A549 (cell line): ENCODE results near the gene MYO1D. TPM values are rescaled to one million over a fixed set of nuclear protein-coding genes. Genes with fewer than 3 reads are reported as not detected.

Source experiments
- ATAC-seq, 2 experiments: fragments of 200-7000 bp in 1 of 2; fragments of >200 bp in 1 of 2; cut with Nextera tagmentation in 1 of 2; cut with Tn5 transposase in 1 of 2; 3 replicates each; pipeline versions ENCODE4 v1.8.0 to v1.9.1; 2018 to 2020; ENCODE audit warnings: mild to moderate bottlenecking in 1 of 2, moderate library complexity in 1 of 2
- CTCF ChIA-PET: fragments of 300-600 bp; sonication (Branson Sonifier 250); formaldehyde crosslinking; extraction: SDS; loops from one replicate; lab custom pipeline; 2021; ENCODE audit warnings: antibody characterized with exemption, inconsistent platforms; lab: Yijun Ruan, JAX
- POLR2A ChIA-PET: fragments of 350-600 bp; formaldehyde crosslinking; extraction: SDS; loops from one replicate; lab custom pipeline; 2021; ENCODE audit warnings: antibody characterized with exemption, inconsistent platforms; lab: Yijun Ruan, JAX
- DNase-seq, 2 experiments: peaks; one replicate each; pipeline versions ENCODE4 v3.0.0 to v3.0.0-alpha.2; 2011 to 2016; ENCODE audit warnings: low read depth in 1 of 2, low spot score in 1 of 2
- FAIRE-seq: peaks from 2 replicates; lab custom pipeline; 2011; peaks lifted over from hg19 to GRCh38; lab: Jason Lieb, UNC
- H3K27ac ChIP-seq, 2 experiments: fragments of >200 bp; sonication (Bioruptor Twin); formaldehyde crosslinking; 3 replicates each; pipeline ENCODE4 v1.5.1; 2016 to 2017
- H3K4me1 ChIP-seq: fragments of >200 bp; sonication (Bioruptor Twin); formaldehyde crosslinking; 3 replicates; pipeline ENCODE4 v1.6.1; 2016
- H3K4me2 ChIP-seq: fragments of >200 bp; sonication (Bioruptor Twin); formaldehyde crosslinking; 3 replicates; pipeline ENCODE4 v1.6.1; 2016
- H3K4me3 ChIP-seq: fragments of >200 bp; sonication (Bioruptor Twin); formaldehyde crosslinking; 3 replicates; pipeline ENCODE4 v1.5.1; 2016
- H3K9me3 ChIP-seq: fragments of >200 bp; sonication (Bioruptor Twin); formaldehyde crosslinking; 3 replicates; pipeline ENCODE4 v1.6.1; 2016
- CBX2 ChIP-seq: fragments of 200-600 bp; sonication (generic); IDR thresholded peaks from 2 replicates; pipeline ENCODE4 v1.6.1; 2016; ENCODE audit warnings: low read depth, mild to moderate bottlenecking, borderline replicate concordance
- CBX8 ChIP-seq: fragments of 200-600 bp; sonication (generic); IDR thresholded peaks from 2 replicates; pipeline ENCODE4 v1.6.1; 2016
- CEBPB ChIP-seq, 2 experiments: fragments of >200 bp in 1 of 2; sonication (Bioruptor Twin) in 1 of 2; formaldehyde crosslinking in 1 of 2; IDR thresholded peaks; 2 replicates each; pipeline ENCODE4 v1.6.1; 2012 to 2016
- CHD2 ChIP-seq: fragments of 150-350 bp; IDR thresholded peaks from 2 replicates; pipeline ENCODE4 v1.6.1; 2014; ENCODE audit warnings: low read length; ENCODE audit not compliant: partially characterized antibody
- CHD4 ChIP-seq: fragments of 200-600 bp; sonication (generic); IDR thresholded peaks from 2 replicates; pipeline ENCODE4 v1.6.1; 2016; ENCODE audit warnings: antibody characterized with exemption, mild to moderate bottlenecking, borderline replicate concordance
- CTCF ChIP-seq: fragments of >200 bp; sonication (Bioruptor Twin); formaldehyde crosslinking; IDR thresholded peaks from 3 replicates; pipeline ENCODE4 v1.5.1; 2016
- EHF ChIP-seq: fragments of 250-450 bp; sonication (Bioruptor Pico); IDR thresholded peaks from 2 replicates; pipeline ENCODE4 v1.5.0; 2020; ENCODE audit warnings: mild to moderate bottlenecking
- EP300 ChIP-seq, 2 experiments: fragments of >200 bp; sonication (Bioruptor Twin); formaldehyde crosslinking; IDR thresholded peaks; 2 replicates in 1 of 2; 3 replicates in 1 of 2; pipeline ENCODE4 v1.6.1; 2016 to 2017
- ESRRA ChIP-seq: fragments of 150-350 bp; IDR thresholded peaks from 2 replicates; pipeline ENCODE4 v1.6.1; 2014; ENCODE audit warnings: mild to moderate bottlenecking, low read length, borderline replicate concordance
- FOSL2 ChIP-seq, 2 experiments: fragments of 450-650 bp in 1 of 2; fragments of >200 bp in 1 of 2; sonication (Bioruptor Twin) in 1 of 2; formaldehyde crosslinking; IDR thresholded peaks; 2 replicates each; pipeline versions ENCODE4 v1.5.0 to v1.6.1; 2016 to 2020; ENCODE audit warnings: mild to moderate bottlenecking in 1 of 2, moderate library complexity in 1 of 2
- FOXS1 ChIP-seq: fragments of 250-450 bp; sonication (Bioruptor Pico); IDR thresholded peaks from 2 replicates; pipeline ENCODE4 v1.5.0; 2020; ENCODE audit warnings: mild to moderate bottlenecking, moderate library complexity
- HDAC2 ChIP-seq: fragments of 200-600 bp; sonication (generic); IDR thresholded peaks from 2 replicates; pipeline ENCODE4 v1.6.1; 2016
- HES2 ChIP-seq: fragments of >200 bp; sonication (Bioruptor Twin); formaldehyde crosslinking; IDR thresholded peaks from 2 replicates; pipeline ENCODE4 v1.6.1; 2016
- HEYL ChIP-seq: fragments of 250-450 bp; sonication (Bioruptor Pico); IDR thresholded peaks from 2 replicates; pipeline ENCODE4 v1.8.0; 2021; ENCODE audit warnings: mild to moderate bottlenecking, moderate library complexity
- HOXA7 ChIP-seq: fragments of 250-450 bp; sonication (Bioruptor Pico); IDR thresholded peaks from 2 replicates; pipeline ENCODE4 v1.5.0; 2020; ENCODE audit warnings: mild to moderate bottlenecking, moderate library complexity
- HOXB5 ChIP-seq: fragments of 250-450 bp; sonication (Bioruptor Pico); IDR thresholded peaks from 2 replicates; pipeline ENCODE4 v1.5.0; 2020; ENCODE audit warnings: mild to moderate bottlenecking, moderate library complexity
- JUN ChIP-seq, 2 experiments: fragments of >200 bp; sonication (Bioruptor Twin); formaldehyde crosslinking; IDR thresholded peaks; 2 replicates in 1 of 2; 3 replicates in 1 of 2; pipeline ENCODE4 v1.6.1; 2016 to 2017
- JUNB ChIP-seq: fragments of >200 bp; sonication (Bioruptor Twin); formaldehyde crosslinking; IDR thresholded peaks from 2 replicates; pipeline ENCODE4 v1.6.1; 2016
- KDM5A ChIP-seq: fragments of 200-600 bp; sonication (generic); IDR thresholded peaks from 2 replicates; pipeline ENCODE4 v1.6.1; 2016; ENCODE audit warnings: antibody characterized with exemption, mild to moderate bottlenecking
- MAX ChIP-seq: IDR thresholded peaks from 2 replicates; pipeline ENCODE4 v1.6.1; 2012
- MYC ChIP-seq: IDR thresholded peaks from 2 replicates; pipeline ENCODE4 v1.6.1; 2012; ENCODE audit warnings: mild to moderate bottlenecking, inconsistent platforms, low read length, improper control_type of control experiment, borderline replicate concordance
- NR3C1 ChIP-seq: fragments of >200 bp; sonication (Bioruptor Twin); formaldehyde crosslinking; IDR thresholded peaks from 3 replicates; pipeline ENCODE4 v1.6.1; 2017
- PHF8 ChIP-seq: fragments of 200-600 bp; sonication (generic); IDR thresholded peaks from 2 replicates; pipeline ENCODE4 v1.6.1; 2016; ENCODE audit warnings: low read depth, mild to moderate bottlenecking, antibody characterized with exemption, moderate library complexity, borderline replicate concordance
- POLR2A ChIP-seq: IDR thresholded peaks from 2 replicates; pipeline ENCODE4 v1.6.1; 2012; ENCODE audit warnings: mild to moderate bottlenecking, low read length
- POLR2AphosphoS2 ChIP-seq: conservative IDR thresholded peaks from 2 replicates; pipeline ENCODE4 v1.6.1; 2012; ENCODE audit warnings: low read length, improper control_type of control experiment, inconsistent platforms
- RARB ChIP-seq: fragments of 250-450 bp; sonication (Bioruptor Pico); IDR thresholded peaks from 2 replicates; pipeline ENCODE4 v1.8.0; 2021; ENCODE audit warnings: mild to moderate bottlenecking, moderate library complexity
- RCOR1 ChIP-seq: fragments of 150-350 bp; IDR thresholded peaks from 2 replicates; pipeline ENCODE4 v1.6.1; 2014; ENCODE audit warnings: antibody characterized with exemption, low read length, low read depth
- RFX5 ChIP-seq: fragments of 450-650 bp; IDR thresholded peaks from 2 replicates; pipeline ENCODE4 v1.7.1; 2014; ENCODE audit warnings: antibody characterized with exemption, mild to moderate bottlenecking, moderate library complexity
- RNF2 ChIP-seq: fragments of 200-600 bp; sonication (generic); IDR thresholded peaks from 2 replicates; pipeline ENCODE4 v1.6.1; 2016; ENCODE audit warnings: low read depth, mild to moderate bottlenecking, antibody characterized with exemption, moderate library complexity, borderline replicate concordance
- SMC3 ChIP-seq: fragments of >200 bp; sonication (Bioruptor Twin); formaldehyde crosslinking; IDR thresholded peaks from 3 replicates; pipeline ENCODE4 v1.6.1; 2018; ENCODE audit warnings: inconsistent platforms
- SREBF2 ChIP-seq: fragments of 450-650 bp; IDR thresholded peaks from 2 replicates; pipeline ENCODE4 v1.6.1; 2014; ENCODE audit warnings: mild to moderate bottlenecking, moderate library complexity
- TP53 ChIP-seq: fragments of 250-450 bp; sonication (Bioruptor Pico); IDR thresholded peaks from 2 replicates; pipeline ENCODE4 v1.5.0; 2021; ENCODE audit warnings: mild to moderate bottlenecking, moderate library complexity
- ZC3H11A ChIP-seq: fragments of 450-650 bp; IDR thresholded peaks from 2 replicates; pipeline ENCODE4 v1.6.1; 2014; ENCODE audit warnings: antibody characterized with exemption, mild to moderate bottlenecking
- ZFP36 ChIP-seq: fragments of 450-650 bp; IDR thresholded peaks from 2 replicates; pipeline ENCODE4 v1.6.1; 2014; ENCODE audit warnings: borderline replicate concordance; ENCODE audit not compliant: partially characterized antibody
- ZNF302 ChIP-seq: fragments of 250-450 bp; sonication (Bioruptor Pico); IDR thresholded peaks from 2 replicates; pipeline ENCODE4 v1.9.0; 2021; ENCODE audit warnings: inconsistent platforms, mild to moderate bottlenecking, moderate library complexity
- WGBS: methylation state at CpG from one replicate; pipeline ENCODE4 v1.1.6; 2017; ENCODE audit errors: missing lambda C conversion rate; 5-methylcytosine and 5-hydroxymethylcytosine counted together
- polyA plus RNA-seq, 4 experiments: library from polyadenylated mRNA; depleted of rRNA in 3 of 4; stranded (reverse); fragments of >200 nt; fragmentation: RNase III in 1 of 4; extraction: RNeasy Plus Mini Kit Qiagen cat#74134 plus additional on column Dnase treatment in 1 of 4; gene quantifications; 2 replicates in 3 of 4; 3 replicates in 1 of 4; pipeline ENCODE4 v1.2.3, GENCODE V29; 2011 to 2017

MYO1D gene
- polyA plus RNA-seq, 2 of the 4 experiments (the other 2 are of a cell fraction): 2.8 to 4.2 TPM

- 3% methylated on average over 14 of the region's 14 CpGs for WGBS
- 0 out of 2 replicates have a peak, but pooled peaks have one; percentile 13 for TF ChIP-seq MAX
- no peak for TF ChIP-seq HES2
- TF ChIP-seq POLR2A: 0 out of 2 replicates have a peak, but pooled peaks have one; percentile 18
- no peak for TF ChIP-seq CHD4
- TF ChIP-seq FOSL2 (IDR thresholded peaks at IDR 0.05): no peak
- TF ChIP-seq FOSL2 (CRISPR knock-in tag; IDR thresholded peaks at IDR 0.05): peak; percentile 18; the same call in 1 of the 2 replicates
- no peak for TF ChIP-seq EHF (CRISPR knock-in tag)
- 0 out of 2 replicates have a peak, but pooled peaks have one; percentile 5 for TF ChIP-seq SREBF2
- TF ChIP-seq HOXB5 (CRISPR knock-in tag): no peak
- TF ChIP-seq, all 56 proteins: peak for 4
- H3K4me2 ChIP-seq: peak overlapping the region; percentile 84
- no peaks in the 10 kb centered on the region for H3K9me3 ChIP-seq
- DNase-seq (peak; percentile 61 to 70), FAIRE-seq (no peak), ATAC-seq (peak; percentile 63 to 76)
- CTCF ChIA-PET: interaction anchor here (1.0 to 9.8 kb wide), 21 partner anchors 9 to 310 kb away, joined by 3 to 138 read pairs (median 8); partner anchors contain the start of gene C17orf75
- peaks cover 19% of the 10 kb centered on the region for H3K4me1 ChIP-seq
- H3K4me3 ChIP-seq: peak overlapping the region; percentile 92
- POLR2A ChIA-PET: interaction anchor here (0.8 to 2.0 kb wide), 8 partner anchors 10 to 432 kb away, joined by 3 to 7 read pairs (median 3); partner anchors contain the start of genes CDK5R1, MYO1D and ZNF207
- H3K27ac ChIP-seq: peak overlapping the region; percentile 95 to 97
Observed at GRCh38 chr17:32445074-32445415, 431.9 kb downstream of the MYO1D start.

GRCh38 chr17:32444301-32445073 is 432.4 kb downstream of the MYO1D start, which contains the start of gene PSMD11:
TSS of gene PSMD11 (plus strand) at chr17:32444510. CDS start at chr17:32444524, 14 bp downstream.
- peak within 1 kb of the TSS; percentile 95 to 97 for H3K27ac ChIP-seq
- ChIA-PET CTCF (interaction anchor here (0.6 to 9.8 kb wide), 40 partner anchors 9 to 1686 kb away, joined by 3 to 138 read pairs (median 6); partner anchors contain the start of genes C17orf75 and CDK5R1), POLR2A (interaction anchor here (0.6 to 2.0 kb wide), 13 partner anchors 9 to 433 kb away, joined by 3 to 7 read pairs (median 3); partner anchors contain the start of genes CDK5R1, MYO1D and ZNF207)
- WGBS: 2% methylated on average over 38 of the region's 74 CpGs
- peak within 1 kb of the TSS; percentile 90 for H3K4me2 ChIP-seq
- FAIRE-seq (no peak), ATAC-seq (peak; percentile 95 to 98), DNase-seq (peak; percentile 98 to 99)
- peaks cover 19% of the 10 kb centered on the region for H3K4me1 ChIP-seq
- H3K9me3 ChIP-seq: no peaks in the 10 kb centered on the region
- H3K4me3 ChIP-seq: peak within 1 kb of the TSS; percentile 92
- TF ChIP-seq MAX (peak; percentile 75), CHD2 (peak; percentile 27), RFX5 (no peak), PHF8 (peak; percentile 88), FOSL2 (IDR thresholded peaks at IDR 0.05) (no peak), FOSL2 (CRISPR knock-in tag; IDR thresholded peaks at IDR 0.05) (peak; percentile 50), EHF (CRISPR knock-in tag) (no peak), TP53 (CRISPR knock-in tag) (no peak), CBX2 (no peak), SMC3 (peak; percentile 50; the same call in 2 of the 3 replicates), HEYL (CRISPR knock-in tag) (no peak), HOXA7 (CRISPR knock-in tag) (no peak), RARB (CRISPR knock-in tag) (no peak), CBX8 (no peak), KDM5A (peak; percentile 83), MYC (peak; percentile 63; the same call in 1 of the 2 replicates), HDAC2 (no peak), RNF2 (no peak), FOXS1 (CRISPR knock-in tag) (no peak), JUN (IDR thresholded peaks at IDR 0.05) (peak; percentile 88 to 95; a peak in 4 of 5 replicates), EP300 (IDR thresholded peaks at IDR 0.05) (no peak), ESRRA (no peak), RCOR1 (no peak), ZNF302 (CRISPR knock-in tag) (no peak), CTCF (peak; percentile 97; the same call in 2 of the 3 replicates), JUNB (no peak), POLR2AphosphoS2 (no peak), CEBPB (IDR thresholded peaks at IDR 0.05) (no peak), NR3C1 (no peak), ZC3H11A (no peak), ZFP36 (no peak)
